K562 (cell line): Measurements from ENCODE around the gene ACAP3. TPM values are rescaled to one million over a fixed set of nuclear protein-coding genes. Genes with fewer than 3 reads are reported as not detected.

Experiments used
- CBX1 ChIP-seq: sonication (generic); IDR thresholded peaks from 2 replicates; pipeline ENCODE4 v1.6.1; 2016; ENCODE audit warnings: antibody characterized with exemption, low read depth, mild to moderate bottlenecking
- FIP1L1 ChIP-seq: fragments of 200-400 bp; formaldehyde crosslinking; IDR thresholded peaks from 2 replicates; pipeline ENCODE4 v1.6.1; 2018; ENCODE audit warnings: mild to moderate bottlenecking, low read depth, low read length; ENCODE audit not compliant: poor library complexity, severe bottlenecking
- FOXO4 ChIP-seq: fragments of 450-650 bp; formaldehyde crosslinking; IDR thresholded peaks from 2 replicates; pipeline ENCODE4 v1.4.0; 2020; ENCODE audit warnings: mild to moderate bottlenecking, moderate library complexity
- NFIX ChIP-seq: fragments of 250-450 bp; sonication (Bioruptor Pico); IDR thresholded peaks from 2 replicates; pipeline ENCODE4 v1.4.0; 2020; ENCODE audit warnings: low read depth, mild to moderate bottlenecking, moderate library complexity
- RBBP5 ChIP-seq: fragments of 200-600 bp; sonication (generic); IDR thresholded peaks from 2 replicates; pipeline ENCODE4 v1.6.1; 2012; ENCODE audit warnings: borderline replicate concordance, mild to moderate bottlenecking, low read length, control low read depth, inconsistent platforms; ENCODE audit not compliant: insufficient read depth, poor library complexity, severe bottlenecking
- SLC30A9 ChIP-seq: fragments of 250-450 bp; sonication (Bioruptor Pico); IDR thresholded peaks from 2 replicates; pipeline ENCODE4 v1.8.0; 2022; ENCODE audit warnings: mild to moderate bottlenecking, moderate library complexity
- SMAD2 ChIP-seq: fragments of 150-350 bp; IDR thresholded peaks from 2 replicates; pipeline ENCODE4 v1.6.1; 2014; ENCODE audit warnings: low read depth, mild to moderate bottlenecking, low read length
- STAT5B ChIP-seq: fragments of 250-450 bp; sonication (Bioruptor Pico); IDR thresholded peaks from 2 replicates; pipeline ENCODE4 v1.8.0; 2021; ENCODE audit warnings: mild to moderate bottlenecking, inconsistent platforms
- THAP7 ChIP-seq: fragments of 250-450 bp; sonication (Bioruptor Pico); IDR thresholded peaks from 2 replicates; pipeline ENCODE4 v1.5.0; 2021
- ZNF184 ChIP-seq: sonication (generic); formaldehyde crosslinking; IDR thresholded peaks from 2 replicates; pipeline ENCODE4 v1.5.0; 2020; ENCODE audit warnings: missing genetic modification reagents
- ZNF274 ChIP-seq: IDR thresholded peaks from 2 replicates; pipeline ENCODE4 v1.6.1; 2011; ENCODE audit warnings: low read depth, mild to moderate bottlenecking, low read length, moderate library complexity, borderline replicate concordance
- polyA plus RNA-seq, 8 experiments: library from polyadenylated mRNA; depleted of rRNA in 4 of 8; stranded (reverse) in 5 of 8; unstranded in 3 of 8; fragments of >200 nt; fragmentation: Nextera tagmentation in 2 of 8; fragmentation: Illumina TruSeq in 1 of 8; extraction: Ambion mirVana in 2 of 8; extraction: Trizol in 1 of 8; gene quantifications; 2 replicates each; pipeline versions ENCODE4 v1.2.1 to v1.2.3, GENCODE V29; 2011 to 2014; ENCODE audit warnings: inconsistent platforms in 1 of 8, missing spikeins in 1 of 8
- total RNA-seq, 7 experiments: library from RNA; depleted of rRNA in 6 of 7; stranded (reverse); fragments of >200 nt in 6 of 7; fragmentation: Illumina TruSeq in 2 of 7; extraction: Trizol in 2 of 7; gene quantifications; 2 replicates each; pipeline versions ENCODE4 v1.2.1 to v1.2.3, GENCODE V29; 2011 to 2021; ENCODE audit warnings: low replicate concordance in 1 of 7
- TF ChIP-seq, protein P1 (sequence below): sonication (generic); formaldehyde crosslinking; IDR thresholded peaks from 2 replicates; pipeline ENCODE4 v1.8.0; 2022; ENCODE audit warnings: mild to moderate bottlenecking, missing genetic modification reagents
- TF ChIP-seq, protein P2 (sequence below): fragments of 450-650 bp; IDR thresholded peaks from 2 replicates; pipeline ENCODE4 v1.6.1; 2016; ENCODE audit warnings: mild to moderate bottlenecking, moderate library complexity

The ACAP3 gene
- total and polyA plus RNA-seq, 9 of the 15 experiments (the other 6 are each of a cell fraction or from before 2014, with no cell fraction given): 0.01 to 49.0 (median 12.0) TPM

DNA sequence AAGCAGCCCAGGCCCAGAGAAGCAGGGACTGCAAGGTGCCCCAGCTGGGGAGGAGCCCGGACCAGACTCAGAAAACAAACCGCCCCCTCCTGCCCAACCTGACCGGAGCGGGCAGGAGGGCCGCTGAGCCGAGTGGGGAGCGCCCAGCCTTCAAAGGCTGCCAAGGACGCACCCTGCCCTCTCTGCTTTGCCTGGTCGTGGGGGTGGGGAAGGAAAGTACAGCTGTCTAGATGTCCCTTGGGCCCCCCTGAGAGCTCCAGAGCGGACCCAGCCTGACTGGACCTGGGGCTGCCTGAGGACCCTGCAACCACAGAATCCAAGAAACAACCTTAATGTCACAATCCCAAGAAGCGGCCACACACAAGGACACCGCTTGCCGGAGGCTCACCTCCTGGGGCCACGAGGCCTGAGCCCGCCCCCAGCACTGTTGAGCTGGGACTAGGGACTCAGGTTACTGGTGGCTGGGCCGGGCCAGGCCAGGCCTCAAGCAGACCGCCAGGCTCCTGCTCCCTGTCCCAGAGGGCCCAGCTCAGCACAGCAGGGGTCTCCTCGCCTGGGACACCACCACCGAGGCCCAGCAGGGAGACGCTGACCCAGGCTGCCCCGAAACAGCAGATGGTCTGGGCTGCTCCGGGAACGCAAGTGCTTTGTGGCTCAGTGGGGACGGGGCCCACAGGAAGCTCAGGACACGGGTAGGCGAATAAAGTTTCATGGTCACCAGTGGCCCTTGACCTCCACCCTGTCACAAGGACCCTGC, 40.1 kb upstream of the ACAP3 start (continued):
- TF ChIP-seq, protein P1, sequence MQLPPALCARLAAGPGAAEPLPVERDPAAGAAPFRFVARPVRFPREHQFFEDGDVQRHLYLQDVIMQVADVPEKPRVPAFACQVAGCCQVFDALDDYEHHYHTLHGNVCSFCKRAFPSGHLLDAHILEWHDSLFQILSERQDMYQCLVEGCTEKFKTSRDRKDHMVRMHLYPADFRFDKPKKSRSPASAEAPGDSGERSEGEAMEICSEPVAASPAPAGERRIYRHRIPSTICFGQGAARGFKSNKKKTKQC (CRISPR knock-in tag): peak; percentile 64; the same call in 1 of the 2 replicates
- TF ChIP-seq SMAD2 (no peak), ZNF274 (no peak), ZNF184 (CRISPR knock-in tag) (no peak), FOXO4 (CRISPR knock-in tag) (no peak), SLC30A9 (no peak), CBX1 (0 out of 2 replicates have a peak, but pooled peaks have one; percentile 22), THAP7 (0 out of 2 replicates have a peak, but pooled peaks have one; percentile 60), STAT5B (CRISPR knock-in tag) (no peak), NFIX (no peak), RBBP5 (peak; percentile 59), FIP1L1 (peak; percentile 54)
- TF ChIP-seq, protein P2, sequence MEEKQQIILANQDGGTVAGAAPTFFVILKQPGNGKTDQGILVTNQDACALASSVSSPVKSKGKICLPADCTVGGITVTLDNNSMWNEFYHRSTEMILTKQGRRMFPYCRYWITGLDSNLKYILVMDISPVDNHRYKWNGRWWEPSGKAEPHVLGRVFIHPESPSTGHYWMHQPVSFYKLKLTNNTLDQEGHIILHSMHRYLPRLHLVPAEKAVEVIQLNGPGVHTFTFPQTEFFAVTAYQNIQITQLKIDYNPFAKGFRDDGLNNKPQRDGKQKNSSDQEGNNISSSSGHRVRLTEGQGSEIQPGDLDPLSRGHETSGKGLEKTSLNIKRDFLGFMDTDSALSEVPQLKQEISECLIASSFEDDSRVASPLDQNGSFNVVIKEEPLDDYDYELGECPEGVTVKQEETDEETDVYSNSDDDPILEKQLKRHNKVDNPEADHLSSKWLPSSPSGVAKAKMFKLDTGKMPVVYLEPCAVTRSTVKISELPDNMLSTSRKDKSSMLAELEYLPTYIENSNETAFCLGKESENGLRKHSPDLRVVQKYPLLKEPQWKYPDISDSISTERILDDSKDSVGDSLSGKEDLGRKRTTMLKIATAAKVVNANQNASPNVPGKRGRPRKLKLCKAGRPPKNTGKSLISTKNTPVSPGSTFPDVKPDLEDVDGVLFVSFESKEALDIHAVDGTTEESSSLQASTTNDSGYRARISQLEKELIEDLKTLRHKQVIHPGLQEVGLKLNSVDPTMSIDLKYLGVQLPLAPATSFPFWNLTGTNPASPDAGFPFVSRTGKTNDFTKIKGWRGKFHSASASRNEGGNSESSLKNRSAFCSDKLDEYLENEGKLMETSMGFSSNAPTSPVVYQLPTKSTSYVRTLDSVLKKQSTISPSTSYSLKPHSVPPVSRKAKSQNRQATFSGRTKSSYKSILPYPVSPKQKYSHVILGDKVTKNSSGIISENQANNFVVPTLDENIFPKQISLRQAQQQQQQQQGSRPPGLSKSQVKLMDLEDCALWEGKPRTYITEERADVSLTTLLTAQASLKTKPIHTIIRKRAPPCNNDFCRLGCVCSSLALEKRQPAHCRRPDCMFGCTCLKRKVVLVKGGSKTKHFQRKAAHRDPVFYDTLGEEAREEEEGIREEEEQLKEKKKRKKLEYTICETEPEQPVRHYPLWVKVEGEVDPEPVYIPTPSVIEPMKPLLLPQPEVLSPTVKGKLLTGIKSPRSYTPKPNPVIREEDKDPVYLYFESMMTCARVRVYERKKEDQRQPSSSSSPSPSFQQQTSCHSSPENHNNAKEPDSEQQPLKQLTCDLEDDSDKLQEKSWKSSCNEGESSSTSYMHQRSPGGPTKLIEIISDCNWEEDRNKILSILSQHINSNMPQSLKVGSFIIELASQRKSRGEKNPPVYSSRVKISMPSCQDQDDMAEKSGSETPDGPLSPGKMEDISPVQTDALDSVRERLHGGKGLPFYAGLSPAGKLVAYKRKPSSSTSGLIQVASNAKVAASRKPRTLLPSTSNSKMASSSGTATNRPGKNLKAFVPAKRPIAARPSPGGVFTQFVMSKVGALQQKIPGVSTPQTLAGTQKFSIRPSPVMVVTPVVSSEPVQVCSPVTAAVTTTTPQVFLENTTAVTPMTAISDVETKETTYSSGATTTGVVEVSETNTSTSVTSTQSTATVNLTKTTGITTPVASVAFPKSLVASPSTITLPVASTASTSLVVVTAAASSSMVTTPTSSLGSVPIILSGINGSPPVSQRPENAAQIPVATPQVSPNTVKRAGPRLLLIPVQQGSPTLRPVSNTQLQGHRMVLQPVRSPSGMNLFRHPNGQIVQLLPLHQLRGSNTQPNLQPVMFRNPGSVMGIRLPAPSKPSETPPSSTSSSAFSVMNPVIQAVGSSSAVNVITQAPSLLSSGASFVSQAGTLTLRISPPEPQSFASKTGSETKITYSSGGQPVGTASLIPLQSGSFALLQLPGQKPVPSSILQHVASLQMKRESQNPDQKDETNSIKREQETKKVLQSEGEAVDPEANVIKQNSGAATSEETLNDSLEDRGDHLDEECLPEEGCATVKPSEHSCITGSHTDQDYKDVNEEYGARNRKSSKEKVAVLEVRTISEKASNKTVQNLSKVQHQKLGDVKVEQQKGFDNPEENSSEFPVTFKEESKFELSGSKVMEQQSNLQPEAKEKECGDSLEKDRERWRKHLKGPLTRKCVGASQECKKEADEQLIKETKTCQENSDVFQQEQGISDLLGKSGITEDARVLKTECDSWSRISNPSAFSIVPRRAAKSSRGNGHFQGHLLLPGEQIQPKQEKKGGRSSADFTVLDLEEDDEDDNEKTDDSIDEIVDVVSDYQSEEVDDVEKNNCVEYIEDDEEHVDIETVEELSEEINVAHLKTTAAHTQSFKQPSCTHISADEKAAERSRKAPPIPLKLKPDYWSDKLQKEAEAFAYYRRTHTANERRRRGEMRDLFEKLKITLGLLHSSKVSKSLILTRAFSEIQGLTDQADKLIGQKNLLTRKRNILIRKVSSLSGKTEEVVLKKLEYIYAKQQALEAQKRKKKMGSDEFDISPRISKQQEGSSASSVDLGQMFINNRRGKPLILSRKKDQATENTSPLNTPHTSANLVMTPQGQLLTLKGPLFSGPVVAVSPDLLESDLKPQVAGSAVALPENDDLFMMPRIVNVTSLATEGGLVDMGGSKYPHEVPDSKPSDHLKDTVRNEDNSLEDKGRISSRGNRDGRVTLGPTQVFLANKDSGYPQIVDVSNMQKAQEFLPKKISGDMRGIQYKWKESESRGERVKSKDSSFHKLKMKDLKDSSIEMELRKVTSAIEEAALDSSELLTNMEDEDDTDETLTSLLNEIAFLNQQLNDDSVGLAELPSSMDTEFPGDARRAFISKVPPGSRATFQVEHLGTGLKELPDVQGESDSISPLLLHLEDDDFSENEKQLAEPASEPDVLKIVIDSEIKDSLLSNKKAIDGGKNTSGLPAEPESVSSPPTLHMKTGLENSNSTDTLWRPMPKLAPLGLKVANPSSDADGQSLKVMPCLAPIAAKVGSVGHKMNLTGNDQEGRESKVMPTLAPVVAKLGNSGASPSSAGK: peak; percentile 74
